HG03432 (cell line): ENCODE results near the gene NID2.

Experiments
- ATAC-seq: cut with Tn5 transposase; IDR thresholded peaks from one replicate; pipeline ENCODE4 v1.9.1; 2021; ENCODE audit warnings: mild to moderate bottlenecking, moderate library complexity; ENCODE audit not compliant: unreplicated experiment

Gene NID2

GRCh38 chr14:52068615-52069306 is at the start of gene NID2:
TSS of gene NID2 (minus strand) at chr14:52069059. CDS start at chr14:52068994, 65 bp downstream.
- ATAC-seq: peak; percentile 44

DNA sequence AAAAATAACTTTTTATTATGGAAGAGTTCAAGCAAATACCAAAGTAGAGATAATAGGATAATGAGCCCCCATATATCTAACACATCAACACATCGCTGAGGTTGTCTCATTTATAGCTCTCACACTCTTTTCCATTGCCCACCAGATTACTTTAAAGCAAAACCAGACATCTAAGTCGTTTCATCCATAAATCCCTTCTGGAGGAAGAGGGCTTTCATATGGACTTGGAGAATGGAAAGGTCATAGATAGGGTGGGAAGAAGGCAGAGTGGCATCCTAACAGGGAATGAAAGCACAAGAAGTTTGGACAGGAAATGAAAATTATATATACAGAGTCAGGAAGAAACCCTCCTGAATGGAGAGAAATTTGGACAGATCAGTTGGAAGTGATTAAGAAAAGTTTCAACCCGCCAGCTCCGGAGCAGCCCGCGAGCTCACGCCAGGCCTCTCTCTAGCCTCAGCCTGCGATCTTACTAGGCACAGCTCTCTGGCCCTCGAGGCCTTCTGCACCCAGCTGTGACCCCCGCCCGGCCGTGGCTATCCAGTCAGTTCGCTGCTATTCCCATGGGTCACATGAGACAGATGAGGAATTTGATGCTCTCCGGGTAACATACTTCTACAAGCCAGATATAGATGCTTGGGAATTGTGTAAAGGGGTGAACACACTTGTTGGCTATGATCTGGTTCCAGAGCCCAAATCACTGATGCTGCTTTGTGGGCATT is 48.4 kb upstream of the NID2 start:
- no peak for ATAC-seq

- no peak for ATAC-seq
Observed at GRCh38 chr14:52115286-52115685, 46.4 kb upstream of the NID2 start.

- no peak for ATAC-seq
Observed at GRCh38 chr14:52112336-52113018, 43.6 kb upstream of the NID2 start.

GRCh38 chr14:52111583-52111982 is 42.7 kb upstream of the NID2 start:
- no peak for ATAC-seq

DNA sequence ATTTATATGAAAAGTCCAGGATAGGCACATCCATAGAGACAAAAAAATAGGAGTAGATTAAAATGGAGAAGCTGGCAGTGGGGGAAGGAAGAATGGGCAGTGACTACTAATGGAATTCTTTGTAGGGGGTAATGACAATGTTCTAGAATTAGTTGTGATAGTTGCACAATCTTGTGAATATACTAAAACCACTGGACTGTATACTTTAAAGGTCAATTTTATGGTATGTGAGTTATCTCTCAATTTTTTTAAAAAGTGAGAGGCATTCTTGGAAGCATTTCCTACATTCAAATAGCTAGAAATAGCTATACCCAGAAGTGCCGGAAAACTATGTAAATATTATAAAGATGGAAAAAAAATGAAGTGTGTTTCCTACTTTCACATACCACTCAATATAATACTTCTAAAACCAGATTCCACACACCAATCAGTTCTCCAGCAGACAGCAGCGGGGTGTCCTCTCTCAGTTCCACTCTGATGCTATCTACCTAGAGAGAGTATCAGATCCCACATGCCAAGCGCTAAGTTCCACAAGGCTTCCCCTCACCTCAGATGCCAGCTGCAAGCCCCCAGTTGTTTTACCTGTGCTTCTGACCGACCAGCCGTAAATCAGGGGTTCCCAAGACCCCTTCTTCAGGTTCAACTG is 41.7 kb upstream of the NID2 start:
- no peak for ATAC-seq

GRCh38 chr14:52108823-52109222 is 40.0 kb upstream of the NID2 start:
- ATAC-seq: no peak

DNA sequence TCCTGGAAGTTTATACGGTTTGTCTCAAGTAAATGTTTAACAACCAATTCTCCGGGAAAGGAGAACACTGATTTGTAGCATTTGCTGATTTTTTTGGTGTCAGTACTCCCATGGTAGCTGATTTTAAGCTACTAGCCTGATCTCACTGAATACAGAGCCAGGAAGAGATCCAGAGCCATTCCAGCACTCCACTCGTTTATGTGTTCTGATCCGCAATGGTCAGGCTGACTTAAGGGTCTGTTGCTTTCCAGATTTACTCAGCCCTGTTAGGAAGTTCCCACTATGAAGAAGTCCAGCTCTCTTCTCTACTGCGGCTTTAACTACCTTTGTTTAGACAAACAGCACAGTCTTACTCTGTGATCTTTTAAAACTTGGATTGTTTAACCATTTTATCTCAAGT is 38.0 kb upstream of the NID2 start:
- ATAC-seq: no peak

- ATAC-seq: no peak
Observed at GRCh38 chr14:52103416-52103815, 34.6 kb upstream of the NID2 start.

GRCh38 chr14:52095794-52096193 is 26.9 kb upstream of the NID2 start:
- no peak for ATAC-seq

GRCh38 chr14:52095336-52095735 is 26.5 kb upstream of the NID2 start:
- ATAC-seq: no peak

DNA sequence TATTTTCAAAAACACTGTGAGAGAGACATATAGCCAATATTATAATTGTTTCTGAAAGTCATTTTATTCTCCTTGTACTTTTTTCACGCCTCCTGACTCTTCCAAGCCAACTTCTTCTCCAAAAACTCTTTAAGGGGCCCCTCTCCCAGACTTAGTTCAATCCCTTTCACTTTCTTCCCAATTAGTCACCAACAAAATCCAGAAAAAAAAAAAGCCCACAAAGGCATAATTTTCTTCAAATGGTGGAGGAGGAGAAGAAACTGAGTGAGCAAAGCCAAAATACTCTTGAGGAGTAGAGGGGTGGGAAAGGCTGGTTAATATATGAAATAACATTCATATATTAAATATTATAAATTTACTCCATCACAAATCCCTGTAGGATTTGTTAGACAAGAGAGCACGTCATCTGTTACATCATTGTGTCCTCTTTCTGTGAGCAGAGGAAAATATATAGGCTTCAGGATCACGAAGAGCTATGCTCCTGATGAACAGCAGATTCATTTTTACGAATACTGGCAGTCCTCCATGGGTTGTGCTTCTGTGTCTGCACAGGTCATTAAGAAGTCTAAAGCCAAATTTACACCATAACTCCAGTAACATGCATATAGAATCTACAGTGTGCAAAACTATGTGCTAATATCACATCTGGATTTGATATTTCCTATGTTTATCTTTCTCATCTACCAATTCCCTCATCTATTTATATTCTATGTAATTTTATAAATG is 25.9 kb upstream of the NID2 start:
- no peak for ATAC-seq

DNA sequence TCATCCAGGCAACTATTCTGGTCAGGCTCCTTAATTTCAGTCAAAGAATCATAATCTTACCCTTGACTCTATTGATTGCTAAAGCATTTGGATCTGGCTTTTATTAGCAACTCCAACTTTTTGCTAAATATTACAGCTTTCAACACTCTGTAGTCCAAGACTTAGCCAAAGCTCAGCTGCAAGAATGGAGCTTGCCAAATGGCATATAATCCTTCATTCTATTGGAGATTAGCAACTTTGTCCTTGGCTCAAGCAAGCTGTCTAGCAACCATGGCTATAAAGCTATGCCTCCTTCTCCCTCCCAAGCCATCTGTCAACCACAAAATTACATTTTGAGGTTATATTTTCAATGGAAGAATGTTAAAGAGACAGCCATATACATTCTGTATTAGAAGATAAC is 23.1 kb upstream of the NID2 start:
- no peak for ATAC-seq

DNA sequence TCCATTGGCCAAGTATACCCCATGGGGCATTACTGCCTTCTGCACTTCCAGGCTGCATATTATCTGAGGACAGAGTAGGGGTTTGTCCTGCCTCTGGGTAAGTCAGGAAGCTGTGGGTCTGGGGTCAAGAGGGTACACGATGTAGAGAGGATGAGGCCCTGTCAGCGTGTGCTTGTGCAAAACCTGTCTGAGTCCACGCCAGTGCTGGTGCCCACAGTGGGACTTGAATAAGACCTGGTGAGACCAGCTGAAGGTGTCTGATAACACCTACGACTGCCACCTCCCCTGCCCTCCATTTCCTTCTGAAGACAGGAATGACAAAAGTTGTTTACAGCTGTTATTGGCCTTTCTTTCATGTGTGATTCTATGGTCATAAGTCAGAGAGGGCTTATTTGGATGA is 22.1 kb upstream of the NID2 start:
- no peak for ATAC-seq

DNA sequence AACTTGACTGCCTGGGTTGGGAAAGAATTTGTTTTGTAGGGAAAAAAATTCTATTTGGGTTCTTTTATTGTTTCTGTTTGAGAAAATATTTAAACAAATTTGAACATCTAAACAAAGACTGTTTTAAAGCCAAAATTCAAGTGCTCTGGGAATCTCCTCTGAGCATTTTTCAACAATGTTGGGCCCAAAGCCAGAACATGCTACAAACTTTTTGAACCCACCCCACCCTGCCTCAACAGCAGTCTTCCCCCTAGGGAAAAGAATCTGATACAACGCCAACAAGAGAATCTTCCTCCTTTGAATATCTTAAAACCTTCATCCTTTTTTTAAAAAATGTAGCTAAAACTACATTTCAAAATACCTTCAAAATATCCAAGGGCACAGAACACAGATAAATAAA is 20.4 kb upstream of the NID2 start:
- ATAC-seq: no peak

DNA sequence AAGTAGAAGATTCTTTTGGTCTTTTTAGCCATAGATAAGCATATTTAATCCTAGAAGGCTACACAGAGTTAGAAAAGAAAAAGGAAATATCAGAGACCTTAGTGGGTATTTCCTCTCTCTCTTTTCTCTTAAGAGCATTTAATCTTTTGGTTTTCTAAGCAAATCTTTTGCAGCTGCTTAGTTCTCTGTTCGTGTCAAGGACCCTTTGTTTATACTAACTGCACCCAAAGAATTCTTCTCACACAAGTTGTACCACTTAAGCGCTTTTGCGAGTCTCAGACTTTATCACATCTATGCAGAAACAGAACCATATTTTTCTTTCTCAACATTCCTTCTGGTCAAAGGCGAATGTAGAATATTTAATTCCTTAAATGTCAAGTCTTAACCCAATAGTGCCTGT is 17.9 kb upstream of the NID2 start:
- no peak for ATAC-seq

GRCh38 chr14:52082903-52083302 is 14.0 kb upstream of the NID2 start:
- no peak for ATAC-seq

- no peak for ATAC-seq
Observed at GRCh38 chr14:52081964-52082363, 13.1 kb upstream of the NID2 start.

GRCh38 chr14:52080808-52081755 is 12.2 kb upstream of the NID2 start:
- no peak for ATAC-seq
